Upper lobe of left lung (tissue), 6 donors: ENCODE data around the gene SIN3A. TPM values are rescaled to one million over a fixed set of nuclear protein-coding genes. Genes with fewer than 3 reads are reported as not detected.

Experiments used
- ATAC-seq, 2 donors: fragments of 200-7000 bp; cut with Tn5 transposase; one replicate each; pipeline ENCODE4 v1.9.1; 2022; ENCODE audit warnings: mild to moderate bottlenecking in 2 of 2, moderate library complexity in 2 of 2; ENCODE audit not compliant: low FRiP score in 2 of 2
- DNase-seq, 2 donors: peaks; one replicate each; pipeline ENCODE4 v3.0.0-alpha.2; 2019 to 2020
- H3K27ac ChIP-seq, 4 donors: fragments of 200-600 bp; sonication (generic); one replicate each; pipeline ENCODE4 v1.5.1; 2016 to 2019
- H3K27me3 ChIP-seq, 4 donors: fragments of 200-600 bp; sonication (generic); one replicate each; pipeline ENCODE4 v1.5.1; 2017 to 2019
- H3K36me3 ChIP-seq, 4 donors: fragments of 200-600 bp; sonication (generic); one replicate each; pipeline ENCODE4 v1.5.1; 2016 to 2019
- H3K4me1 ChIP-seq, 4 donors: fragments of 200-600 bp; sonication (generic); one replicate each; pipeline ENCODE4 v1.5.1; 2018 to 2019
- H3K4me3 ChIP-seq, 4 donors: fragments of 200-600 bp; sonication (generic); one replicate each; pipeline ENCODE4 v1.5.1; 2017 to 2019; ENCODE audit warnings: mild to moderate bottlenecking in 2 of 4, moderate library complexity in 1 of 4
- H3K9me3 ChIP-seq, 4 donors: fragments of 200-600 bp; sonication (generic); one replicate each; pipeline ENCODE4 v1.5.1; 2018 to 2019
- EP300 ChIP-seq, 4 donors: sonication (generic); formaldehyde crosslinking; IDR thresholded peaks; one replicate each; pipeline ENCODE4 v1.5.1; 2017; ENCODE audit warnings: antibody characterized with exemption in 4 of 4, control low read depth in 2 of 4
- POLR2A ChIP-seq, 4 donors: fragments of 450-650 bp; IDR thresholded peaks; one replicate each; pipeline ENCODE4 v1.5.1; 2016 to 2017; ENCODE audit warnings: antibody characterized with exemption in 4 of 4, mild to moderate bottlenecking in 2 of 4
- POLR2AphosphoS5 ChIP-seq, 2 donors: sonication (generic); formaldehyde crosslinking; IDR thresholded peaks; one replicate each; pipeline ENCODE4 v1.5.1; 2017; ENCODE audit warnings: antibody characterized with exemption in 2 of 2
- WGBS, 2 donors: methylation state at CpG; one replicate each; pipeline ENCODE4 v1.1.5; 2017 to 2018; 5-methylcytosine and 5-hydroxymethylcytosine counted together
- total RNA-seq, 6 donors: library from RNA; depleted of rRNA in 4 of 6; stranded (reverse); fragments of >200 nt in 4 of 6; gene quantifications; one replicate each; pipeline versions ENCODE4 v1.1.0 to v1.2.1, GENCODE V29; 2016 to 2021
- TF ChIP-seq, protein P1 (sequence below), 6 experiments: fragments of 450-650 bp in 4 of 6; fragments of 200-600 bp in 2 of 6; sonication (generic) in 2 of 6; IDR thresholded peaks; one replicate each; pipeline ENCODE4 v1.5.1; 2016 to 2019; ENCODE audit warnings: antibody characterized with exemption in 6 of 6
- donor health status: DM: no; HTN: no; CAD: no; lungs with moderate emphysema.
- donor health status: DM: no; HTN: yes; CAD: no; lungs with severe emphysema.

The SIN3A gene
- total RNA-seq, 6 donors from 2014 or later: 28.0 to 105 (median 56.6) TPM

DNA sequence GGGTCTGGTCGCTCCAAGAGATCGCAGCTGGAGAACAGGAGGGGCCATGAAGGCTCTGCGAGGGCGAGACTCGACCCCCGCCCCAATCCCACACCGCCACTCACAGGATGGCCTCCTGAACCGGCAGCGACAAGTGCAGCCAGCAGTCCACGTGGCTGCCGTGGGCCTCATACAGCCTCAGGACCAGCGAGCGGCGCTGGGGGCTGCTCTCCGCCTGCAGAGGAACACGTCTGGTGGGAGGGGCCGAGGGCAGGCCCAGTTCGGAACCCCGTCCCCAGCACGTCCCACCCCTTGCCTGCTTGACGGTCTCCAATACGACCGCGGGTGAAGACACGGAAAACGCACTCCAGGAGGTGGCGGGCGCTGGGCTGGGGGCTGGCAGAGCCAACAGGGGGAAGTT, 95.5 kb downstream of the SIN3A start:
- no peaks in the 10 kb centered on the region for H3K27me3 ChIP-seq
- no peaks in the 10 kb centered on the region for H3K9me3 ChIP-seq
- H3K36me3 ChIP-seq: peaks cover 0 to 73% (median 59%) of the 10 kb centered on the region in 4 donors
- H3K4me3 ChIP-seq: no peak overlapping the region
- H3K4me1 ChIP-seq: no peaks in the 10 kb centered on the region
- ATAC-seq (no peak), DNase-seq (peak in 1 of 2 donors; percentile 72)
- WGBS, 2 donors: 87 to 91% methylated on average over 19 to 28 of the region's 28 CpGs
- no peak for TF ChIP-seq POLR2A (IDR thresholded peaks at IDR 0.05)
- TF ChIP-seq, protein P1, sequence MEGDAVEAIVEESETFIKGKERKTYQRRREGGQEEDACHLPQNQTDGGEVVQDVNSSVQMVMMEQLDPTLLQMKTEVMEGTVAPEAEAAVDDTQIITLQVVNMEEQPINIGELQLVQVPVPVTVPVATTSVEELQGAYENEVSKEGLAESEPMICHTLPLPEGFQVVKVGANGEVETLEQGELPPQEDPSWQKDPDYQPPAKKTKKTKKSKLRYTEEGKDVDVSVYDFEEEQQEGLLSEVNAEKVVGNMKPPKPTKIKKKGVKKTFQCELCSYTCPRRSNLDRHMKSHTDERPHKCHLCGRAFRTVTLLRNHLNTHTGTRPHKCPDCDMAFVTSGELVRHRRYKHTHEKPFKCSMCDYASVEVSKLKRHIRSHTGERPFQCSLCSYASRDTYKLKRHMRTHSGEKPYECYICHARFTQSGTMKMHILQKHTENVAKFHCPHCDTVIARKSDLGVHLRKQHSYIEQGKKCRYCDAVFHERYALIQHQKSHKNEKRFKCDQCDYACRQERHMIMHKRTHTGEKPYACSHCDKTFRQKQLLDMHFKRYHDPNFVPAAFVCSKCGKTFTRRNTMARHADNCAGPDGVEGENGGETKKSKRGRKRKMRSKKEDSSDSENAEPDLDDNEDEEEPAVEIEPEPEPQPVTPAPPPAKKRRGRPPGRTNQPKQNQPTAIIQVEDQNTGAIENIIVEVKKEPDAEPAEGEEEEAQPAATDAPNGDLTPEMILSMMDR (IDR thresholded peaks at IDR 0.05): no peak
- TF ChIP-seq POLR2AphosphoS5 (IDR thresholded peaks at IDR 0.05): no peak
- TF ChIP-seq EP300 (IDR thresholded peaks at IDR 0.05): no peak
- H3K27ac ChIP-seq: no peak overlapping the region

DNA sequence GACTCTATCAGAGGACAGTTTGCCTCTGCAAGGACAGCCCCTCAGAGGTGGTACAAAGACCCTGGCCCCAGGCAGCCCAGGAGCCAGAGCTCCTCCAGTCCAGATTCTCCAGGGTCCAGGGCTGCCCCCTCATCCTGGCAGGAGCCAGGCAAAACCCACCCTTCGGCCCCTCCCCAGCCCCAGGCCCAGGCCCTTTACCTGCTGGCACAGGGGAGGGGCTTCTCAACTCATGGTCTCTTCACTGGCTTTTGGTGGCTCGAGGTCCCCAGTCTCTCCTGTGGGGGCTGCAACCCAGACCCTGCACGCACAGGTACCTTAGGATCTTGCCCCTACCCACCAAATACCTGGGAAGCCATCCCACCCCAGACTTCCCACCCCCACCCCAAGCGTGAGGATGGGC, 96.1 kb downstream of the SIN3A start:
- no peak overlapping the region for H3K4me3 ChIP-seq
- peaks cover 0 to 66% (median 53%) of the 10 kb centered on the region in 4 donors for H3K36me3 ChIP-seq
- ATAC-seq (no peak), DNase-seq (no peak)
- H3K27ac ChIP-seq: no peak overlapping the region
- no peaks in the 10 kb centered on the region for H3K27me3 ChIP-seq
- H3K9me3 ChIP-seq: no peaks in the 10 kb centered on the region
- peaks cover 0 to 1% (median 0%) of the 10 kb centered on the region in 4 donors for H3K4me1 ChIP-seq
- TF ChIP-seq, protein P1 (IDR thresholded peaks at IDR 0.05): no peak
- TF ChIP-seq EP300 (IDR thresholded peaks at IDR 0.05) (no peak), POLR2A (IDR thresholded peaks at IDR 0.05) (no peak), POLR2AphosphoS5 (IDR thresholded peaks at IDR 0.05) (no peak)
- WGBS, 2 donors: 81 to 88% methylated on average over 3 of the region's 4 CpGs

DNA sequence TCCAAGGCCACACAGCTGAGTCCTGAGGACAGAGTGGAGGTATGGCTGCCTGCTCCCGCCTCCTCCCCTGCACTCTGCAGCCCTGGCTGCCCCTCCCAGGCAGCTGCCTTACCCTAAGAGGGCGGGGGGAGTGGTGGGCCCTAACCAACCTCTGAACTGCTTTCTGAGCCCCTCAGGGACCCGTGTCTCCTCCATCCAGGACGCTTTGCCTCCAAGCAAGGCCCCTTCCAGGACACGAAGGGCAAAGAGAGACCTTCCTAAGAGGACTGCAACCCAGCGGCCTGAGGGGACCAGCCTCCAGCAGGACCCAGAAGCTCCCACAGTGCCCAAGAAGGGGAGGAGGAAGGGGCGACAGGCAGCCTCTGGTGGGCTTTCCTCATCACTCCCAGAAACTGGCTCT, 97.0 kb downstream of the SIN3A start:
- DNase-seq (no peak), ATAC-seq (no peak)
- no peak for TF ChIP-seq POLR2AphosphoS5 (IDR thresholded peaks at IDR 0.05)
- TF ChIP-seq, protein P1 (IDR thresholded peaks at IDR 0.05): no peak
- no peak for TF ChIP-seq POLR2A (IDR thresholded peaks at IDR 0.05)
- no peak for TF ChIP-seq EP300 (IDR thresholded peaks at IDR 0.05)
- no peaks in the 10 kb centered on the region for H3K27me3 ChIP-seq
- no peaks in the 10 kb centered on the region for H3K9me3 ChIP-seq
- H3K36me3 ChIP-seq: peaks cover 0 to 57% (median 44%) of the 10 kb centered on the region in 4 donors
- 87 to 91% methylated on average over 5 to 7 of the region's 7 CpGs for WGBS, 2 donors
- H3K4me3 ChIP-seq: no peak overlapping the region
- peaks cover 0 to 8% (median 7%) of the 10 kb centered on the region in 4 donors for H3K4me1 ChIP-seq
- no peak overlapping the region for H3K27ac ChIP-seq

DNA sequence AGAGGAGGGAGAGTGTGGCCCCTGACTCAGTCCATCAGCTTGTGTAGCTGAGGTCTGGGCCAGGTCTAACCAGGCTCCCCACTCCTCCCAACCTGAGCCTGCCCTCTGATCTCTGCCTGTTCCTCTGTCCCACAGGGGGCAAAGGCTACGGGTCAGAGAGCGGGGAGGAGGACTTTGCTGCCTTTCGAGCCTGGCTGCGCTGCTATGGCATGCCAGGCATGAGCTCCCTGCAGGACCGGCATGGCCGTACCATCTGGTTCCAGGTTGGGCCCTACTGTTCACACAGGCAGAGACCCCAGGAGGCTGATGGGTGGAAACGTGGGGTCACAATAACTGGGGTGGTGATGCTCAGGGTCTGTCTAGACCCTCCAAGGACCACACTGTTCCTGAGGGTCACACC, 97.9 kb downstream of the SIN3A start:
- DNase-seq: no peak
- 83% methylated on average over 7 of the region's 7 CpGs; no CpG with 5 or more reads in 1 of the 2 donors for WGBS, 2 donors
- peaks cover 8 to 16% (median 16%) of the 10 kb centered on the region in 4 donors for H3K4me1 ChIP-seq

More for the DNA sequence above, 97.9 kb downstream of the SIN3A start:
- no peak overlapping the region for H3K4me3 ChIP-seq
- no peaks in the 10 kb centered on the region for H3K27me3 ChIP-seq
- H3K9me3 ChIP-seq: no peaks in the 10 kb centered on the region
- peaks cover 0 to 49% (median 36%) of the 10 kb centered on the region in 4 donors for H3K36me3 ChIP-seq
- TF ChIP-seq POLR2AphosphoS5 (IDR thresholded peaks at IDR 0.05): no peak
- no peak for TF ChIP-seq EP300 (IDR thresholded peaks at IDR 0.05)
- TF ChIP-seq, protein P1 (IDR thresholded peaks at IDR 0.05): no peak
- TF ChIP-seq POLR2A (IDR thresholded peaks at IDR 0.05): no peak
- no peak for ATAC-seq
- H3K27ac ChIP-seq: no peak overlapping the region
